WTC11 (cell line): ENCODE measurements around the gene DGKA. TPM values are rescaled to one million over a fixed set of nuclear protein-coding genes. Genes with fewer than 3 reads are reported as not detected.

Experiments
- ATAC-seq: fragments of 200-7000 bp; cut with Tn5 transposase; 2 replicates; pipeline ENCODE4 v1.10.0; 2021; ENCODE audit warnings: mild to moderate bottlenecking, moderate library complexity
- CTCF ChIA-PET: fragments of 300-600 bp; sonication (Branson Sonifier 250); formaldehyde crosslinking; loops from one replicate; lab custom pipeline; 2021; ENCODE audit warnings: antibody characterized with exemption; lab: Charles Lee
- POLR2A ChIA-PET: fragments of 350-600 bp; sonication (Branson Sonifier 250); formaldehyde crosslinking; loops from one replicate; lab custom pipeline; 2021; ENCODE audit warnings: antibody characterized with exemption; lab: Charles Lee
- DNase-seq: peaks from one replicate; pipeline ENCODE4 v3.0.0; 2021; ENCODE audit warnings: low spot score
- H3K27ac Mint-ChIP-seq: 2 replicates; pipeline ENCODE4 v1.8.0; 2021; ENCODE audit warnings: mixed read lengths
- H3K27me3 Mint-ChIP-seq: 2 replicates; pipeline ENCODE4 v1.8.0; 2021; ENCODE audit warnings: low read depth, mild to moderate bottlenecking, moderate library complexity, mixed read lengths
- H3K36me3 Mint-ChIP-seq: 2 replicates; pipeline ENCODE4 v1.8.0; 2021; ENCODE audit warnings: mixed read lengths
- H3K4me1 Mint-ChIP-seq: 2 replicates; pipeline ENCODE4 v1.8.0; 2022; ENCODE audit warnings: mixed read lengths
- H3K4me3 Mint-ChIP-seq: 2 replicates; pipeline ENCODE4 v1.8.0; 2021; ENCODE audit warnings: mild to moderate bottlenecking, moderate library complexity, mixed read lengths
- H3K9me3 Mint-ChIP-seq: 2 replicates; pipeline ENCODE4 v1.8.0; 2021; ENCODE audit warnings: mixed read lengths
- AR ChIP-seq: fragments of 250-450 bp; sonication (Bioruptor Pico); IDR thresholded peaks from 2 replicates; pipeline ENCODE4 v1.9.0; 2021; ENCODE audit warnings: mild to moderate bottlenecking
- CREM ChIP-seq: sonication (generic); formaldehyde crosslinking; IDR thresholded peaks from 2 replicates; pipeline ENCODE4 v1.8.1; 2022; ENCODE audit warnings: mild to moderate bottlenecking, missing genetic modification reagents, moderate library complexity
- E2F5 ChIP-seq: sonication (generic); formaldehyde crosslinking; IDR thresholded peaks from 2 replicates; pipeline ENCODE4 v1.8.1; 2022; ENCODE audit warnings: mild to moderate bottlenecking, moderate library complexity, missing genetic modification reagents
- FOXP4 ChIP-seq: sonication (generic); formaldehyde crosslinking; IDR thresholded peaks from 2 replicates; pipeline ENCODE4 v1.8.0; 2022; ENCODE audit warnings: mild to moderate bottlenecking, missing genetic modification reagents
- GABPB1 ChIP-seq: sonication (generic); formaldehyde crosslinking; IDR thresholded peaks from 2 replicates; pipeline ENCODE4 v1.8.1; 2023; ENCODE audit warnings: mild to moderate bottlenecking, missing genetic modification reagents
- IRF1 ChIP-seq: sonication (generic); formaldehyde crosslinking; IDR thresholded peaks from 2 replicates; pipeline ENCODE4 v1.8.0; 2023; ENCODE audit warnings: missing genetic modification reagents
- MLX ChIP-seq: sonication (generic); formaldehyde crosslinking; IDR thresholded peaks from 2 replicates; pipeline ENCODE4 v1.8.1; 2023; ENCODE audit warnings: mild to moderate bottlenecking, missing genetic modification reagents, moderate library complexity
- MXD4 ChIP-seq: fragments of 250-450 bp; sonication (Bioruptor Pico); IDR thresholded peaks from 2 replicates; pipeline ENCODE4 v1.8.0; 2021; ENCODE audit warnings: mild to moderate bottlenecking, moderate library complexity, borderline replicate concordance
- NFATC4 ChIP-seq: fragments of 250-450 bp; sonication (Bioruptor Pico); IDR thresholded peaks from 2 replicates; pipeline ENCODE4 v1.9.0; 2021; ENCODE audit warnings: mild to moderate bottlenecking
- NFE2L1 ChIP-seq: sonication (generic); formaldehyde crosslinking; IDR thresholded peaks from 2 replicates; pipeline ENCODE4 v1.8.1; 2023; ENCODE audit warnings: missing genetic modification reagents
- SMAD3 ChIP-seq: sonication (generic); formaldehyde crosslinking; IDR thresholded peaks from 2 replicates; pipeline ENCODE4 v1.8.0; 2022; ENCODE audit warnings: missing genetic modification reagents, mild to moderate bottlenecking, borderline replicate concordance
- STAT6 ChIP-seq: sonication (generic); formaldehyde crosslinking; conservative IDR thresholded peaks from 2 replicates; pipeline ENCODE4 v1.8.1; 2023; ENCODE audit warnings: mild to moderate bottlenecking, low read depth, missing genetic modification reagents, moderate library complexity
- TEAD4 ChIP-seq: sonication (generic); formaldehyde crosslinking; IDR thresholded peaks from 2 replicates; pipeline ENCODE4 v1.8.0; 2022; ENCODE audit warnings: mild to moderate bottlenecking, missing genetic modification reagents
- ZNF121 ChIP-seq: sonication (generic); formaldehyde crosslinking; IDR thresholded peaks from 2 replicates; pipeline ENCODE4 v1.8.0; 2023; ENCODE audit warnings: missing genetic modification reagents
- ZNF263 ChIP-seq: sonication (generic); formaldehyde crosslinking; IDR thresholded peaks from 2 replicates; pipeline ENCODE4 v1.8.1; 2022; ENCODE audit warnings: low read depth, mild to moderate bottlenecking, moderate library complexity, missing genetic modification reagents
- ZNF281 ChIP-seq: sonication (generic); formaldehyde crosslinking; IDR thresholded peaks from 2 replicates; pipeline ENCODE4 v1.8.0; 2023; ENCODE audit warnings: mild to moderate bottlenecking, missing genetic modification reagents
- ZSCAN18 ChIP-seq: fragments of 250-450 bp; sonication (Bioruptor Pico); IDR thresholded peaks from 2 replicates; pipeline ENCODE4 v2.1.2; 2022; ENCODE audit warnings: mild to moderate bottlenecking, moderate library complexity
- total RNA-seq: library from RNA; stranded (reverse); gene quantifications from 3 replicates; pipeline ENCODE4 v1.2.3, GENCODE V29; 2021

The DGKA gene
- total RNA-seq, 1 experiment from 2014 or later: 25.5 TPM

- no peak for DNase-seq
- Mint-ChIP-seq H3K27me3 (no peaks in the 10 kb centered on the region), H3K27ac (peak overlapping the region; percentile 5; the same call in 1 of the 2 replicates), H3K36me3 (peaks cover 21% of the 10 kb centered on the region), H3K9me3 (no peaks in the 10 kb centered on the region), H3K4me1 (no peaks in the 10 kb centered on the region), H3K4me3 (no peak overlapping the region)
- TF ChIP-seq FOXP4 (CRISPR knock-in tag) (no peak), IRF1 (CRISPR knock-in tag) (no peak), NFE2L1 (CRISPR knock-in tag) (no peak), MLX (CRISPR knock-in tag) (no peak), E2F5 (CRISPR knock-in tag) (no peak), AR (CRISPR knock-in tag) (no peak), SMAD3 (CRISPR knock-in tag) (no peak), GABPB1 (CRISPR knock-in tag) (no peak), NFATC4 (CRISPR knock-in tag) (no peak), STAT6 (CRISPR knock-in tag) (no peak), MXD4 (CRISPR knock-in tag) (no peak), CREM (CRISPR knock-in tag) (no peak), TEAD4 (no peak), ZNF121 (CRISPR knock-in tag) (no peak), ZNF263 (CRISPR knock-in tag) (no peak), ZSCAN18 (no peak), ZNF281 (CRISPR knock-in tag) (no peak)
- ATAC-seq: no peak
- ChIA-PET CTCF (interaction anchor here (0.9 kb wide), 1 partner anchor 27 kb away, joined by 3 read pairs; no protein-coding TSS in a partner anchor), POLR2A (no interaction called here)
These were observed 31.9 kb upstream of the DGKA start for GRCh38 chr12:55899082-55899481.
